HG03135 (cell line): ENCODE results near the gene PARP8.
"Not testable (repeated sequence)": the region's sequence is repeated elsewhere in the genome, so short reads cannot be mapped to it uniquely, and the experiment has no call there.

Experiments used
- ATAC-seq: cut with Tn5 transposase; IDR thresholded peaks from one replicate; pipeline ENCODE4 v1.9.1; 2021; ENCODE audit warnings: mild to moderate bottlenecking, moderate library complexity; ENCODE audit not compliant: unreplicated experiment

PARP8 gene

GRCh38 chr5:50666261-50667022 is at the start of gene PARP8:
TSS of gene PARP8 (plus strand) at chr5:50666637. CDS start at chr5:50667096, 459 bp downstream.
- peak; percentile 47 for ATAC-seq

- ATAC-seq = no peak
These were observed 42.8 kb upstream of the PARP8 start for GRCh38 chr5:50623666-50624065.

GRCh38 chr5:50634866-50635265 is 31.6 kb upstream of the PARP8 start:
- ATAC-seq = not testable (repeated sequence)

- not testable (repeated sequence) for ATAC-seq
These were observed 28.9 kb upstream of the PARP8 start for GRCh38 chr5:50637576-50637975.

- no peak for ATAC-seq
These were observed 19.8 kb upstream of the PARP8 start for GRCh38 chr5:50646591-50646990.

- ATAC-seq = no peak
These were observed 18.7 kb upstream of the PARP8 start for GRCh38 chr5:50647726-50648125.

- ATAC-seq = peak; percentile 98
These were observed 12.5 kb upstream of the PARP8 start for GRCh38 chr5:50653946-50654345.

- ATAC-seq = no peak
These were observed 11.2 kb upstream of the PARP8 start for GRCh38 chr5:50655067-50655809.

- ATAC-seq = no peak
These were observed 10.6 kb upstream of the PARP8 start for GRCh38 chr5:50655810-50656205.

- no peak for ATAC-seq
These were observed 9.4 kb upstream of the PARP8 start for GRCh38 chr5:50657044-50657443.

- no peak for ATAC-seq
These were observed 8.2 kb upstream of the PARP8 start for GRCh38 chr5:50658246-50658645.

- ATAC-seq = no peak
These were observed 2.8 kb upstream of the PARP8 start for GRCh38 chr5:50663636-50664035.

- ATAC-seq = no peak
These were observed 1.3 kb upstream of the PARP8 start for GRCh38 chr5:50665091-50665490.

- ATAC-seq = not testable (repeated sequence)
These were observed 655 bp upstream of the PARP8 start for GRCh38 chr5:50665761-50666202.

GRCh38 chr5:50667023-50667652 is 701 bp downstream of the PARP8 start:
- peak; percentile 44 for ATAC-seq

- ATAC-seq = peak; percentile 82
These were observed 1.5 kb downstream of the PARP8 start for GRCh38 chr5:50667653-50668595.

- ATAC-seq = not testable (repeated sequence)
These were observed 2.2 kb downstream of the PARP8 start for GRCh38 chr5:50668636-50669035.

- no peak for ATAC-seq
These were observed 6.2 kb downstream of the PARP8 start for GRCh38 chr5:50672663-50673062.

GRCh38 chr5:50673444-50673843 is 7.0 kb downstream of the PARP8 start:
- ATAC-seq = not testable (repeated sequence)

- no peak for ATAC-seq
These were observed 8.9 kb downstream of the PARP8 start for GRCh38 chr5:50675385-50675784.
